ENCODE results near the gene FLVCR2.

The FLVCR2 gene

DNA sequence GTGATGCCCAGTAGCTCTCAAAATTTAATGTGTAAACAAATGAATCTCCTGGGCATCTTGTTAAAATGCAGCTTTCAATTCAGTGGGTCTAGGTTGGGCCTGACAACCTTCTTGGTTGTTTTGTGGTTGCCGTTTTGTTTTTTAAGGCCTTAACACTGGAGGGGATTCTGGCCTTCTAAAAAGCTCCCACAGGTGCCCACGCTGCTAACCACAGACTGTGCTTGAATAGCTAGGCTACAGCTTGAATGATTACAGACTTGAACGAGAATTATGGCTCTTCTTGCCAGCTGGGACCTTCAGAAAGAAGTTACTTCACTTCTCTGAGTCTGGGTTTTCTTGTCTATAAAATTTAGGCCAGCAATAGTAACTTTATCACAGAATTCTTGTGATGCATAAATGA is 1.3 kb upstream of the FLVCR2 start:
- Mint-ChIP-seq H3K27ac (no peak overlapping the region), H3K4me3 (no peak overlapping the region), H3K27me3 (ENCODE audit: low read depth, poor library complexity) (peaks cover 37% of the 10 kb centered on the region), H3K9me3 (peaks cover 5% of the 10 kb centered on the region), H3K4me1 (no peaks in the 10 kb centered on the region), H3K36me3 (ENCODE audit: low read depth) (no peaks in the 10 kb centered on the region)
- TF ChIP-seq, protein P1, sequence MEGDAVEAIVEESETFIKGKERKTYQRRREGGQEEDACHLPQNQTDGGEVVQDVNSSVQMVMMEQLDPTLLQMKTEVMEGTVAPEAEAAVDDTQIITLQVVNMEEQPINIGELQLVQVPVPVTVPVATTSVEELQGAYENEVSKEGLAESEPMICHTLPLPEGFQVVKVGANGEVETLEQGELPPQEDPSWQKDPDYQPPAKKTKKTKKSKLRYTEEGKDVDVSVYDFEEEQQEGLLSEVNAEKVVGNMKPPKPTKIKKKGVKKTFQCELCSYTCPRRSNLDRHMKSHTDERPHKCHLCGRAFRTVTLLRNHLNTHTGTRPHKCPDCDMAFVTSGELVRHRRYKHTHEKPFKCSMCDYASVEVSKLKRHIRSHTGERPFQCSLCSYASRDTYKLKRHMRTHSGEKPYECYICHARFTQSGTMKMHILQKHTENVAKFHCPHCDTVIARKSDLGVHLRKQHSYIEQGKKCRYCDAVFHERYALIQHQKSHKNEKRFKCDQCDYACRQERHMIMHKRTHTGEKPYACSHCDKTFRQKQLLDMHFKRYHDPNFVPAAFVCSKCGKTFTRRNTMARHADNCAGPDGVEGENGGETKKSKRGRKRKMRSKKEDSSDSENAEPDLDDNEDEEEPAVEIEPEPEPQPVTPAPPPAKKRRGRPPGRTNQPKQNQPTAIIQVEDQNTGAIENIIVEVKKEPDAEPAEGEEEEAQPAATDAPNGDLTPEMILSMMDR (IDR thresholded peaks at IDR 0.05) = no peak
- DNase-seq = no peak

DNA sequence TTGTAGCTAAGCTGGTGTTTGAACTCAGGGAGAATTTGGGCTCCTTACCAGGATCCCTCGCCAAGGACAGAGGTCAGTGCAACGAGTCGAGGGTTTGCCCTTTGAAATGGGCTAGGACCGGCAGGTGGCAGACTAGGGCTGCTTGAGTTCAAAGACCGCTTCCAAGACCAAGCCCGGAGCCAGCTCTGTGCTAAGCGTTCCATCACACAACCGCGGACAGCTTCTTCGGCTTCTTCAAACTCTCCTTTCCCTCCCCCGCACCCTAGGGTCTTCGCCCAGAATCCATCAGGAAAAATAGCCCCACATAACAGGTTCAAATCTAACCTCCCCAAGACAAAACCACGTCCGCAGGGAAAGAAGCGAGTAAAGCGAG is 705 bp upstream of the FLVCR2 start:
- H3K36me3 Mint-ChIP-seq (ENCODE audit: low read depth) = no peaks in the 10 kb centered on the region
- no peak overlapping the region for H3K4me3 Mint-ChIP-seq
- no peaks in the 10 kb centered on the region for H3K4me1 Mint-ChIP-seq
- TF ChIP-seq, protein P1 (IDR thresholded peaks at IDR 0.05) = peak; percentile 61
- peaks cover 30% of the 10 kb centered on the region for H3K27me3 Mint-ChIP-seq (ENCODE audit: low read depth, poor library complexity)
- H3K27ac Mint-ChIP-seq = peak overlapping the region; percentile 77
- peaks cover 5% of the 10 kb centered on the region for H3K9me3 Mint-ChIP-seq
- DNase-seq = peak; percentile 80

DNA sequence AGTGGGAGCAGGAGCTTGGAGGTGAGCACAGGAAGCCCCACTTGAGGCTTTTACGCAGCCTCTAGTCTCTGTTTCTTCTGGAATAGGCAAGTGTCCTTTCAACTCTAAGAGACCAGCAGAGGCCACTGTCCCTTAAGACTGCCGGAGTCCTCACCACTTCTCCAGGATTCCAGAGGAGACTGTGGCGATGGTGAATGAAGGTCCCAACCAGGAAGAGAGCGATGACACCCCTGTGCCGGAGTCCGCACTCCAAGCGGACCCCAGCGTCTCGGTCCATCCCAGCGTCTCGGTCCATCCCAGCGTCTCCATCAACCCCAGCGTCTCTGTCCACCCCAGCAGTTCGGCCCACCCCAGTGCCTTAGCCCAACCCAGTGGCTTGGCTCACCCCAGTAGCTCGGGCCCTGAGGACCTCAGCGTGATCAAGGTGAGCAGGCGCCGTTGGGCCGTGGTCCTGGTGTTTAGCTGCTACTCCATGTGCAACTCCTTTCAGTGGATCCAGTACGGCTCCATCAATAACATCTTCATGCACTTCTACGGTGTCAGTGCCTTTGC is 442 bp downstream of the FLVCR2 start:
- no peaks in the 10 kb centered on the region for H3K36me3 Mint-ChIP-seq (ENCODE audit: low read depth)
- no peak for DNase-seq
- peaks cover 25% of the 10 kb centered on the region for H3K27me3 Mint-ChIP-seq (ENCODE audit: low read depth, poor library complexity)
- H3K4me1 Mint-ChIP-seq = no peaks in the 10 kb centered on the region
- peaks cover 5% of the 10 kb centered on the region for H3K9me3 Mint-ChIP-seq
- no peak overlapping the region for H3K4me3 Mint-ChIP-seq
- H3K27ac Mint-ChIP-seq = no peak overlapping the region
- TF ChIP-seq, protein P1 (IDR thresholded peaks at IDR 0.05) = no peak

DNA sequence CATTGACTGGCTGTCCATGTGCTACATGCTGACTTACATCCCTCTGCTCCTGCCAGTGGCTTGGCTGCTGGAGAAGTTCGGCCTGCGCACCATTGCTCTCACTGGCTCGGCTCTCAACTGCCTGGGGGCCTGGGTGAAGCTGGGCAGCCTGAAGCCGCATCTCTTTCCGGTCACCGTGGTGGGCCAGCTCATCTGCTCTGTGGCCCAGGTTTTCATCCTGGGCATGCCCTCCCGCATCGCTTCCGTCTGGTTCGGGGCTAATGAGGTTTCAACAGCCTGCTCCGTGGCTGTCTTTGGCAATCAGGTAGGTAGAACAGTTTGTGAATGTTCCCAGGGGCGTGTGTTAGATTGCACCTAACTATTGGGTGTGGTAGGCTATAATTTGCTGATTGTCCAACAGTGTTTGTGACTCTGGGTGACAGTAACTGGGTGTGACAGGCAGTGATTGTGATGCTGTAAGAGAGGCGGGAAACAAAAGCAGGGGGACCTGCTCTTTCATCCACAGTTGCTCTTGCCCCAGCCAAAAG is 981 bp downstream of the FLVCR2 start:
- Mint-ChIP-seq H3K9me3 (peaks cover 5% of the 10 kb centered on the region), H3K27ac (no peak overlapping the region), H3K27me3 (ENCODE audit: low read depth, poor library complexity) (peaks cover 19% of the 10 kb centered on the region), H3K36me3 (ENCODE audit: low read depth) (no peaks in the 10 kb centered on the region), H3K4me3 (no peak overlapping the region), H3K4me1 (peaks cover under 1% of the 10 kb centered on the region)
- TF ChIP-seq, protein P1 (IDR thresholded peaks at IDR 0.05) = no peak
- DNase-seq = no peak

DNA sequence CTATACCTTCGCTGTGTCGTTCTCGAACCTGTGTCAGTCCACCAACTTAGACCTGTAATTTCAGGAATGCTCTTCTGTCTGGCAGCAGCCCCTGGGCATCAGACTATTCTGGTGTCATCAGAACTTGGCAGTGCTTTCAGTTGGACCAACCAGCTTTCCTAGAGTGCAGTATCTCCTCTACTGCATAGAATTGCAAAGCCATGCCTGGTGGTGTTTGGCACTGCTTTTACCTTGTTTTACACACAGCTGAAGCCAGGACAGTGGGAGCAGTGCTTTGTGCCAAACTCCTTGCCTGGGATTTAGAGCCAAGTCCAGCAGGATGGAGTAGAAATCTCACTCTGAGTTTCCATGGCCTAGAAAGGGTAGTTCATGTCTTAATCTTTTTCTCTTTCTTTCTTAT is 1.5 kb downstream of the FLVCR2 start:
- H3K4me3 Mint-ChIP-seq = no peak overlapping the region
- H3K36me3 Mint-ChIP-seq (ENCODE audit: low read depth) = no peaks in the 10 kb centered on the region
- TF ChIP-seq, protein P1 (IDR thresholded peaks at IDR 0.05) = no peak
- DNase-seq = no peak
- H3K27ac Mint-ChIP-seq = no peak overlapping the region
- H3K9me3 Mint-ChIP-seq = peaks cover 1% of the 10 kb centered on the region
- peaks cover 14% of the 10 kb centered on the region for H3K27me3 Mint-ChIP-seq (ENCODE audit: low read depth, poor library complexity)
- peaks cover 5% of the 10 kb centered on the region for H3K4me1 Mint-ChIP-seq

DNA sequence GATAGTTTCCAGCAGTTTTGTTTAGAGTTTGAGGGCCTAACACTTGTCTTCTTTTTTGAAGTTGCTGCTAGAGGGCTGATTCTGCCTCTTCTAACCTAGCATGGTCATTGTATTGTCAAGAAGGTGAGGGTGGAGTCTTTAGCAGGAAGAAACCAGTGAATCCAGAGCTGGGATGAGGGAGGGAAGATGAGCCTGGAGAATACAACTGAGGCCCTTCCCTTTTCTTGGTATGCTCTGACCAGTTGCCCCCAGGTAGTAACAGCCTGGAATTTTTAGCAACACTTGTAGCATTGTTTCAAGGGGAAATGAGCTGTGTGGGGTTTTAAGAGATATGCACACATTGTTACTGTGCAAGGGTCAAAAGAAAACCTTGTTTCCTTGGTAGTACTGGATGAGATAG is 9.0 kb downstream of the FLVCR2 start:
- no peaks in the 10 kb centered on the region for H3K36me3 Mint-ChIP-seq (ENCODE audit: low read depth)
- H3K27me3 Mint-ChIP-seq (ENCODE audit: low read depth, poor library complexity) = peaks cover 9% of the 10 kb centered on the region
- no peak for DNase-seq
- no peak overlapping the region for H3K27ac Mint-ChIP-seq
- H3K9me3 Mint-ChIP-seq = peaks cover 21% of the 10 kb centered on the region
- H3K4me1 Mint-ChIP-seq = peaks cover 9% of the 10 kb centered on the region
- TF ChIP-seq, protein P1 (IDR thresholded peaks at IDR 0.05) = no peak
- H3K4me3 Mint-ChIP-seq = no peak overlapping the region

Data from nephron progenitor cell (in vitro differentiated cells).